Measurements from ENCODE around the gene SLIT3.

SLIT3 gene

GRCh38 chr5:168985454-168985853 lies 315.5 kb downstream of the SLIT3 start:
- DNase-seq = no peak

GRCh38 chr5:168984135-168984675 lies 316.7 kb downstream of the SLIT3 start:
- no peak for DNase-seq

- no peak for DNase-seq
These were observed 321.8 kb downstream of the SLIT3 start for GRCh38 chr5:168979135-168979534.

GRCh38 chr5:168978500-168978899 lies 322.4 kb downstream of the SLIT3 start:
- DNase-seq = no peak

GRCh38 chr5:168978015-168978414 lies 322.9 kb downstream of the SLIT3 start:
- DNase-seq = no peak

- no peak for DNase-seq
These were observed 324.5 kb downstream of the SLIT3 start for GRCh38 chr5:168976311-168976970.

- DNase-seq = no peak
These were observed 325.6 kb downstream of the SLIT3 start for GRCh38 chr5:168975331-168975730.

- no peak for DNase-seq
These were observed 326.9 kb downstream of the SLIT3 start for GRCh38 chr5:168974082-168974481.

- DNase-seq = no peak
These were observed 328.2 kb downstream of the SLIT3 start for GRCh38 chr5:168972731-168973130.

- DNase-seq = no peak
These were observed 329.8 kb downstream of the SLIT3 start for GRCh38 chr5:168971100-168971499.

GRCh38 chr5:168969326-168969886 lies 331.5 kb downstream of the SLIT3 start:
- DNase-seq = no peak

- DNase-seq = no peak
These were observed 332.9 kb downstream of the SLIT3 start for GRCh38 chr5:168967882-168968620.

GRCh38 chr5:168965638-168966037 lies 335.3 kb downstream of the SLIT3 start:
- DNase-seq = no peak

- no peak for DNase-seq
These were observed 336.8 kb downstream of the SLIT3 start for GRCh38 chr5:168964182-168964581.

- no peak for DNase-seq
These were observed 338.6 kb downstream of the SLIT3 start for GRCh38 chr5:168962306-168962705.

GRCh38 chr5:168961681-168962080 lies 339.3 kb downstream of the SLIT3 start:
- no peak for DNase-seq

GRCh38 chr5:168960497-168960896 lies 340.4 kb downstream of the SLIT3 start:
- no peak for DNase-seq

GRCh38 chr5:168953351-168953750 lies 347.6 kb downstream of the SLIT3 start:
- DNase-seq = no peak

- DNase-seq = no peak
These were observed 348.7 kb downstream of the SLIT3 start for GRCh38 chr5:168952196-168952595.

- DNase-seq = no peak
These were observed 349.2 kb downstream of the SLIT3 start for GRCh38 chr5:168951769-168952168.

- DNase-seq = no peak
These were observed 349.6 kb downstream of the SLIT3 start for GRCh38 chr5:168951356-168951755.

- no peak for DNase-seq
These were observed 350.5 kb downstream of the SLIT3 start for GRCh38 chr5:168950241-168950951.

- no peak for DNase-seq
These were observed 352.2 kb downstream of the SLIT3 start for GRCh38 chr5:168948746-168949145.
